Loucy (cell line): Measurements from ENCODE around the gene DUSP22.

Experiments
- H2AFZ ChIP-seq: fragments of 200-600 bp; sonication (generic); 2 replicates; pipeline ENCODE4 v1.6.0; 2016; ENCODE audit warnings: antibody characterized with exemption, mild to moderate bottlenecking, low read length, moderate library complexity
- H3F3A ChIP-seq: fragments of 200-600 bp; 2 replicates; pipeline ENCODE4 v1.6.0; 2016; ENCODE audit warnings: antibody characterized with exemption, low read depth, mild to moderate bottlenecking
- H3K27me3 ChIP-seq: fragments of 200-600 bp; sonication (generic); 2 replicates; pipeline ENCODE4 v1.6.1; 2014; ENCODE audit warnings: low read length, mild to moderate bottlenecking; ENCODE audit not compliant: insufficient read depth, poor library complexity, severe bottlenecking
- H3K36me3 ChIP-seq: fragments of 200-600 bp; sonication (generic); 2 replicates; pipeline ENCODE4 v1.6.1; 2016; ENCODE audit warnings: low read length; ENCODE audit not compliant: insufficient read depth
- H3K4me1 ChIP-seq: fragments of 200-600 bp; sonication (generic); 2 replicates; pipeline ENCODE4 v1.5.1; 2014; ENCODE audit warnings: low read length, mild to moderate bottlenecking; ENCODE audit not compliant: insufficient read depth, poor library complexity, severe bottlenecking
- H3K4me2 ChIP-seq: fragments of 200-600 bp; sonication (generic); 2 replicates; pipeline ENCODE4 v1.6.0; 2014; ENCODE audit warnings: antibody characterized with exemption, low read length, low read depth, mild to moderate bottlenecking; ENCODE audit not compliant: poor library complexity, severe bottlenecking
- H3K4me3 ChIP-seq: fragments of 200-600 bp; sonication (generic); 2 replicates; pipeline ENCODE4 v1.5.1; 2014; ENCODE audit warnings: low read length, mild to moderate bottlenecking, mixed read lengths; ENCODE audit not compliant: poor library complexity, severe bottlenecking
- H3K79me2 ChIP-seq: fragments of 200-600 bp; sonication (generic); 2 replicates; pipeline ENCODE4 v1.6.1; 2014; ENCODE audit warnings: low read length; ENCODE audit not compliant: insufficient read depth
- H3K9ac ChIP-seq: fragments of 200-600 bp; sonication (generic); 2 replicates; pipeline ENCODE4 v1.6.0; 2014; ENCODE audit warnings: mild to moderate bottlenecking, low read depth, low read length, moderate library complexity; ENCODE audit not compliant: poor library complexity, severe bottlenecking
- H3K9me2 ChIP-seq: fragments of 200-600 bp; sonication (generic); replicated peaks from 2 replicates; pipeline ENCODE4 v1.6.1; 2016; ENCODE audit warnings: low read depth, low read length, mixed read lengths
- H3K9me3 ChIP-seq: fragments of 200-600 bp; sonication (generic); 2 replicates; pipeline ENCODE4 v1.6.1; 2014; ENCODE audit warnings: mild to moderate bottlenecking, antibody characterized with exemption, low read length, low read depth; ENCODE audit not compliant: insufficient read depth
- H4K20me1 ChIP-seq: fragments of 200-600 bp; sonication (generic); 2 replicates; pipeline ENCODE4 v1.6.0; 2014; ENCODE audit warnings: antibody characterized with exemption, low read length, mild to moderate bottlenecking; ENCODE audit not compliant: insufficient read depth, poor library complexity, severe bottlenecking
- EZH2phosphoT487 ChIP-seq: fragments of 200-600 bp; IDR thresholded peaks from 2 replicates; pipeline ENCODE4 v1.6.1; 2018; ENCODE audit warnings: antibody characterized with exemption, mild to moderate bottlenecking, moderate library complexity, borderline replicate concordance
- TF ChIP-seq, protein P1 (sequence below): fragments of 200-600 bp; sonication (generic); conservative IDR thresholded peaks from 2 replicates; pipeline ENCODE4 v1.5.1; 2014; ENCODE audit warnings: mild to moderate bottlenecking, antibody characterized with exemption, low read length

The DUSP22 gene

DNA sequence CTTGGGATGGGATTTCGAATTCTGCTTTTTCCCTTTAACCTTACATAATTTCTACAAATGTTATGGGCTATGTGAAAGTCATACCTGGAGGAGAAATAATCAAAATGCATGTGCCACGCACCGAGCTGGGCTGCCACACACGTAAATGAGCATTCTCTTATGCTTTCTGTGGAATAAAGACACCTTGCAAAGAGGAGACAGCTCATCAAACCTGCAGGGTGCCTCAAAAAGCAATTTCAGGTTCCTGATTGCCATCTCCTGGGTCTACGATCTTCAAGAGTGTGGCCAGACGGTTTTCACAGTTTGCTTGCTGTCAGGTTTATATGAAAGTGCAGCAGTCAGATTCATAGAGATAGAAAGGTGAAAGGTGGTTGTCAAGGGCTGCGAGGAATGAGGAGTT, 36.6 kb downstream of the DUSP22 start:
- no peak for TF ChIP-seq EZH2phosphoT487
- TF ChIP-seq, protein P1, sequence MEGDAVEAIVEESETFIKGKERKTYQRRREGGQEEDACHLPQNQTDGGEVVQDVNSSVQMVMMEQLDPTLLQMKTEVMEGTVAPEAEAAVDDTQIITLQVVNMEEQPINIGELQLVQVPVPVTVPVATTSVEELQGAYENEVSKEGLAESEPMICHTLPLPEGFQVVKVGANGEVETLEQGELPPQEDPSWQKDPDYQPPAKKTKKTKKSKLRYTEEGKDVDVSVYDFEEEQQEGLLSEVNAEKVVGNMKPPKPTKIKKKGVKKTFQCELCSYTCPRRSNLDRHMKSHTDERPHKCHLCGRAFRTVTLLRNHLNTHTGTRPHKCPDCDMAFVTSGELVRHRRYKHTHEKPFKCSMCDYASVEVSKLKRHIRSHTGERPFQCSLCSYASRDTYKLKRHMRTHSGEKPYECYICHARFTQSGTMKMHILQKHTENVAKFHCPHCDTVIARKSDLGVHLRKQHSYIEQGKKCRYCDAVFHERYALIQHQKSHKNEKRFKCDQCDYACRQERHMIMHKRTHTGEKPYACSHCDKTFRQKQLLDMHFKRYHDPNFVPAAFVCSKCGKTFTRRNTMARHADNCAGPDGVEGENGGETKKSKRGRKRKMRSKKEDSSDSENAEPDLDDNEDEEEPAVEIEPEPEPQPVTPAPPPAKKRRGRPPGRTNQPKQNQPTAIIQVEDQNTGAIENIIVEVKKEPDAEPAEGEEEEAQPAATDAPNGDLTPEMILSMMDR = no peak
- Histone ChIP-seq H3K9me2 (no peaks in the 10 kb centered on the region), H3K79me2 (no peaks in the 10 kb centered on the region; the same call in 1 of the 2 replicates), H3K4me1 (peaks cover 18% of the 10 kb centered on the region), H4K20me1 (no peaks in the 10 kb centered on the region), H3K36me3 (peaks cover 10% of the 10 kb centered on the region; the same call in 1 of the 2 replicates), H3F3A (no peaks in the 10 kb centered on the region), H3K9me3 (no peaks in the 10 kb centered on the region), H2AFZ (no peak overlapping the region), H3K4me3 (no peak overlapping the region), H3K27me3 (no peaks in the 10 kb centered on the region), H3K9ac (no peak overlapping the region), H3K4me2 (no peak overlapping the region)

GRCh38 chr6:329888-330691, 37.8 kb downstream of the DUSP22 start:
- H4K20me1 ChIP-seq = no peaks in the 10 kb centered on the region
- H3F3A ChIP-seq = no peaks in the 10 kb centered on the region
- TF ChIP-seq EZH2phosphoT487 = no peak
- TF ChIP-seq, protein P1 = peak; percentile 20; the same call in 1 of the 2 replicates
- H3K27me3 ChIP-seq = no peaks in the 10 kb centered on the region
- H3K4me3 ChIP-seq = no peak overlapping the region
- H3K4me2 ChIP-seq = no peak overlapping the region
- peaks cover 18% of the 10 kb centered on the region for H3K4me1 ChIP-seq
- H3K9me2 ChIP-seq = no peaks in the 10 kb centered on the region
- H3K9me3 ChIP-seq = no peaks in the 10 kb centered on the region
- peaks cover 10% of the 10 kb centered on the region; the same call in 1 of the 2 replicates for H3K36me3 ChIP-seq
- peak overlapping the region; percentile 24 for H3K9ac ChIP-seq
- H3K79me2 ChIP-seq = no peaks in the 10 kb centered on the region; the same call in 1 of the 2 replicates
- H2AFZ ChIP-seq = no peak overlapping the region

DNA sequence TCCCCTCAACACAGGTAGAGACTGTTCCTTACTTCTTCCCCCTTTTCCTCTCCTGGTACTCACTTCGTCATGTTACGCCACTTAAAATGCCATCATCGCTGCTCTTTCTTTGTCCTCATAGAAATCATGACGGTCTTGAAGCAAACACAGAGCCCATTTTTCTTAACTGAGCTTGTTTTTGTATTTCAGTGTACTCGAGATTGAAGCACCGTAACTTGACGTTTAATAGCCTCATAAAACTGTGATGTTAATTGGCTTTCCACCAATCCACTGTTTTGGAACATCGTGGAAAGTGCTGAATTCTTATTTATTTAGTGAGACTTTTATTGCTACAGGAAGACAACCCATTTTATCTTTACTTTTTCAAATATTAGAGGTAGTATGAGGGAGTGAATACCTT, 38.7 kb downstream of the DUSP22 start:
- H3K36me3 ChIP-seq = peaks cover 10% of the 10 kb centered on the region; the same call in 1 of the 2 replicates
- H3K4me1 ChIP-seq = peaks cover 18% of the 10 kb centered on the region
- no peaks in the 10 kb centered on the region for H3K27me3 ChIP-seq
- H2AFZ ChIP-seq = no peak overlapping the region
- H3K4me2 ChIP-seq = no peak overlapping the region
- no peak overlapping the region for H3K4me3 ChIP-seq
- H3F3A ChIP-seq = no peaks in the 10 kb centered on the region
- H3K79me2 ChIP-seq = no peaks in the 10 kb centered on the region; the same call in 1 of the 2 replicates
- H4K20me1 ChIP-seq = no peaks in the 10 kb centered on the region
- H3K9me2 ChIP-seq = no peaks in the 10 kb centered on the region
- H3K9me3 ChIP-seq = no peaks in the 10 kb centered on the region
- H3K9ac ChIP-seq = no peak overlapping the region
- TF ChIP-seq, protein P1 = no peak
- no peak for TF ChIP-seq EZH2phosphoT487
